Measurements from ENCODE around the gene PRKD1. TPM values are rescaled to one million over a fixed set of nuclear protein-coding genes. Genes with fewer than 3 reads are reported as not detected.
A peak's percentile ranks its signal among the peaks of the same experiment; 100 is the strongest.
"Not testable (repeated sequence)": the region's sequence is repeated elsewhere in the genome, so short reads cannot be mapped to it uniquely, and the experiment has no call there.

PRKD1 gene
- polyA plus RNA-seq, 10 donors, result 20.1 to 29.8 (median 21.5) TPM

DNA sequence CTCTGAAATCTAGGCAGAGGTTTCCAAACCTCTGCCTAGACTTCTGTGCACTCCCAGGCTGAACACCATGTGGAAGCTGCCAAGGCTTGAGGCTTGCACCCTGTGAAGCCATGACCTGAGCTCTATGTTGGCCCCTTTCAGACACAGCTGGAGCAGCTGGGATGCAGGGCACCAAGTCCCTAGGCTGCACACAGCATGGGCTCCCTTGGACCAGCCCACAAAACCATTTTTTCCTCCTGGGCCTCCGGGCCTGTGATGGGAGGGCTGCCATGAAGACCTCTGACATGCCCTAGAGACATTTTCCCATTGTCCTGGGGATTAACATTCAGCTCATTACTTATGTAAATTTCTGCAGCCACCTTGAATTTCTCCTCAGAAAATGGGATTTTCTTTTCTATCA, 88.0 kb downstream of the PRKD1 start:
- not testable (repeated sequence) for DNase-seq

DNA sequence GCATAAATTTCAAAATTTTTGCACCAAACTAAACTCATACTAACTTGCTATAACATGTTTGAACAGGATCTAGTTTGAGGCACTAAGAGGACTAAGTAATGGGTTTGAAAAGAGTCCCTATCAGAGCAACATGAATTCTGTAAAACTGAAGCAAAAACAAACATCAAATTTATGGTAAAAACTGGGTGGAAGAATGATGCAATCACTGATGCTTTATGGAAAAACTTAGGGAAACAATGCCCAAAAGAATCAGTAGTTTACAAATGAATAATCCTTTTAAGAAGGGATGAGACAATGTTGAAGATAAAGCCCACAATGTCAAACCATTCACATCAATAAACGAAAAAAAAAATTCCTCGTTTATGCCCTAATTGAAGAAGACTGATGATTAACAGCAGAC, 88.9 kb downstream of the PRKD1 start:
- DNase-seq, result no peak

DNA sequence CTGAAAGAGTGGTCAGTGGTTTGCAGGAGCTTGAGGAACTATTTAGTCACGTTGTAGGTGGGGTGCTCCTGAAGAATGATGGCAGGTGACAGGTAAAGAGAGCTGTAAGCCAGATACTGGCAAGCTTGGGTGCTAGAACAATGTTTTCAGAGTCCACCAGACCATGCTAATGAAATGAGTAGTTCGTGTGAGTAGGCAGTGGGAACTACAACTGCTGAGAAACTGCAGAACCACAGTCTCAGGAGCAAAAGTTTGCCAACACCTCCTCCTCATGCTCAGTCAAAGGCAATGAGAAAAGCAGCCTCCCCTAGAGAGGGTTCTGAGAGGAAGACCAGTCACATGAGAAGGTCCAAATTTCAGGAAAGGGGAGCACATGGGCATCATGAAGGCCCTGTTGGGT, 91.3 kb downstream of the PRKD1 start:
- no peak for DNase-seq

DNA sequence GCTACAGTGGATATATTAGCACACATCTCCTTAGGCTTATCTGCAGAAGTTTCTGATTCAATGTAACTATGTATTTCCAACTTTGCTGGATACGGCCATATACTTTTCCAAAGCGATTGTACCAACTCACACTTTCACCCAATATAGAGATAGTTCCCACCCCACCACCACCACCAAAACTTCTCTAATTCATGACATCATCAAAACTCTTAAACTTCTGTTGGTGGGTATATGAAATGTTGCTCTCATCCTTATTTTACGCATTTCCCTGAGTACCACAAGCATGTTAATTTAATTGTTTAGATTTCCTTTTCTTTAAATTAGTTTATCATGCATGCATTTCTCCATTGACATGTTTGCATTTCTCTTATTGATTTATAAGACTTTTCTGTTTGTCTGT, 95.6 kb downstream of the PRKD1 start:
- DNase-seq, result no peak

DNA sequence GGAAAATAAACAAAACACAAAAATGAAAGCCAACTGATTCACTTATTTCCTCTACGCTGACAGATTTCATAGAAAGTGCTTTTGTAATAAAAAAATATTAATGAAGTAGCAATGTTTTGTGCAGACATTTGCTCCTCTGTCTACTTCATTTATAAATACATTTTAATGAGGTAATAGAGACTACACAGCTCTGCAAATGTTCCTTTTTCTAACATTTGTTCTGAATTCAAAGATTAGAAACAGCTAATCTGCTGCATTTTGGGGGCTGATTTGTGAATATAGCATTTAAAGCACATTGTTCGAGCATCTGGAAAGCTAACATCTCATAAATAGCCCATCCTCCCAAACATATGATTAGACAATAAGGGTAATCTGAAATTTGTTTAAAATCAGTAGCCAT, 97.8 kb downstream of the PRKD1 start:
- DNase-seq, result no peak

DNA sequence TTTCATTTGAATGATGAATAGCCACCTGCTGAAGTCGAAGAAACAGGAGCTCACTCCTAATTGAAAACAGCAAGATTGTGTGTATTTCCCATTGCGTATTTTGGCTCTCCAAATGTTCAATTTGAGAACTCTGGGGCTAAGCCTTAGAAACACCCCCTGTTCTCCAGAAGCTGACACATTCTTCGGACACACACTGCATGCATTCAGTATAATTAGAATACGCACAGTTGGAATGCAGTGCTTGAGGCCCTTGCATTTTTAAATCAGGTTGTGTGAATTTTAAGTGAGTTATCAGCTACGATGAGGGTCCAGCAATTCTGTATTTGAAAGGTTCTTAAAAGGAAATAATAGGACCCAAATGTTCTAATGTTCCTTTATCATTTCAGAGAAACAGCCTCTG, 103.8 kb downstream of the PRKD1 start:
- no peak for DNase-seq

DNA sequence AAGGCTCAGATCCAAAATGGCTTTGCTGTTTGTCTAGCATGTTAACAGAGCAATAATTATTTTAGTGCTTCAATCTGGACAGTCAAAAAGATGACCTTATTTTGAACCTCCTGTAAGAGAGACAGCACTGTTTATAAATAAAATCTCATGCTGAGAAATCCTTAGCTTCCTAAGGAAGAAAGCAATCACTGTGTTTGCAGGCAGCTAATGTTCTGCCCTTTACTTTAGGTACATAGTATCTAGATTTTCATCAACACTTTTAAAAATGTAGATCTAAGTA, 105.3 kb downstream of the PRKD1 start:
- DNase-seq, result peak in 1 of 3 donors; percentile 64

DNA sequence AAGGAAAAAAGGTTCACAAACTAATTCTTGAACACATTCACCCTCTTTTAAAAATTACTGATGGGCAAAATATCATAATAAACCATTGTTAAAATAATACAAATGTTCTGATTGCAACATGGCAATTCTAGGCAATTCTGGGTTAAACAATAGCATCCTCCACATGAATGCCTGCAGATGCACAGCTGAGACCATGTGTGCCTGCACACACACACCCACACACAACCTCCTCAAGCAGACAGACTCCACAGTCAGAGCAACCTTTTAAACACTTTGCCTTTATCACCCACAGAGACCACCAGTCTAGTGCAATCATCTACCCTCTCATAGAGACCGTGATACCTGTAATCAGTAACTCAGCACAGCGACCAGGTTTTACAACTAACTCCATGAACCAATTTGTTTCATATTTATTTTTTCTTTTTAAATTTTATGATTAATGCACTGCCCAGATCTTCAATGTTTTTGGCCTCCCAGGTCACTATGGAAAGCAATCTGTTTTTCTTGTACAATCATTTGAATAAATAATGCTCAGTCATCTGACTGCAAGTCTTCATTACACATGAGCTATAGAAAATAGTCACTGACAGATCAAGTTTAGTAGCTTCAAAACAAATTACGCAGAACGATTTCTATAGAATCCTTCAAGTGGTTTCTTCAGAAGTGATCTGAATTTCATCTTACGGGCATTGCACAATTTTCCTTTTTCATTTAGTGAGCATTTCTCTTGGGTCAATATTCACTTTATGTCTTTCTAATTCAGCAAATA, 105.8 kb downstream of the PRKD1 start:
- no peak for DNase-seq

DNA sequence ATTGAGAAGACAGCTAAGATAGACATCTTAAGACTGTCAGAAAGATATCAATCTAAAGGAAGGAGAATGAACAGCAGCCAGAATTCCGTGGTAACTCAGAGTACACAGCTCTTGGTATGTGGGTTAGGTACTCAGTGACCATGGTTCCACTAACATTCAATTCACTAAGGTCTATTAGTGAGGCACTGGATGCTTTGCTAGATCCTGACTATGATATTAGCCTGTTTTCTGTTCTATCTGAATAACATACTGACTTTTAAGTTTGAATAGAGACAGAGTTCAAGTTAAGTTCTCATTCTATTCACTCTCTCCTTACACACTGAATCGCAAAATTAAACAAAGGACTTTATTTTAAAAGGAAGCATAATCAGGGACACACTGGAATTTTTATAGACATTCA, 106.4 kb downstream of the PRKD1 start:
- DNase-seq, result no peak

DNA sequence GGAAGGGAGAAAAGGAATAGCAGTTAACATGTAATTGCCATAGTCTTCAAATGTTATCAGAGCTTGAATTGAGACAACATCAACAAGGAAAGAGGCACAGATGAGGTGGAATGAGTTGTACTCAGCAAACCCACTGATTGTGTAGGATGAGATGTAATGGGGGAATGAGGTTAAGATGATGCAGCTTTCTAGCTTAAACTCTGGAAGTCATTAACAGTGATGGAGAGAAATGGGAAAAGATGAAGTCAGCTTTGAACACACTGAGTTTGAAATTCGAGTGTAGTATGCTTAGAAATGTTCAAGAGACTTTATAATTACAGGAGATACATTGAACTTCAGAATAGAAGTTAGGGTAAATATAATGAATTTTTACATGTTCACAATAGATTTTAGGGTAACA, 106.9 kb downstream of the PRKD1 start:
- DNase-seq, result no peak

DNA sequence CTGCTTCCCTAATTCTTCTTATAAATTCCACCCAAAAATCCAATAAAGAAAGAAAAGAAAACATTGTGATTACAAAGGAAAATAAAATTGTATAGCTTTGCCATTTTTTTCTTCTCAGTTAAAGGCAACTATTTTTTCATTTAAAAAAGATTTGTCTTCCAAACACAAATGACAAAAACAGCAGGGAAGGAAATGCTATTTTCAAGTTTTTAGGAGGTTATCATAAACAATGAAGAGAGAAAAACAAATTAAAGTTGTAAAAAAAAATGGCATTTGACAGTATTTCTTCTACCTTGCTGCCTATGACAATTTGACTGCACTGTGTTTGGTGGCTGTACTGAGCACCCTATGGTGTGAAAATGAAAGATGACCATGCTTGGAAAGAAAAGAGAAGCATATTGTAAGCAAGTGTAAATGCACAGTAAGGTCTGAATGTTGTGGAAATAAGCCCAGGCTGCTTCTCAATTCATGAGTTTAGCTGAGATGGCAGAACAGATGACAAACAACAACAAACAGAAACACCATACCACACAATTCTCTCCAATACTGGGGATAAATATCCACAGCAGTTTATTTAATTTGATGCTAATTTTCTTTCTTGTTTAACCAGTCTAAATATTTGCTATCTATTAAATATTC, 109.8 kb downstream of the PRKD1 start:
- no peak for DNase-seq

DNA sequence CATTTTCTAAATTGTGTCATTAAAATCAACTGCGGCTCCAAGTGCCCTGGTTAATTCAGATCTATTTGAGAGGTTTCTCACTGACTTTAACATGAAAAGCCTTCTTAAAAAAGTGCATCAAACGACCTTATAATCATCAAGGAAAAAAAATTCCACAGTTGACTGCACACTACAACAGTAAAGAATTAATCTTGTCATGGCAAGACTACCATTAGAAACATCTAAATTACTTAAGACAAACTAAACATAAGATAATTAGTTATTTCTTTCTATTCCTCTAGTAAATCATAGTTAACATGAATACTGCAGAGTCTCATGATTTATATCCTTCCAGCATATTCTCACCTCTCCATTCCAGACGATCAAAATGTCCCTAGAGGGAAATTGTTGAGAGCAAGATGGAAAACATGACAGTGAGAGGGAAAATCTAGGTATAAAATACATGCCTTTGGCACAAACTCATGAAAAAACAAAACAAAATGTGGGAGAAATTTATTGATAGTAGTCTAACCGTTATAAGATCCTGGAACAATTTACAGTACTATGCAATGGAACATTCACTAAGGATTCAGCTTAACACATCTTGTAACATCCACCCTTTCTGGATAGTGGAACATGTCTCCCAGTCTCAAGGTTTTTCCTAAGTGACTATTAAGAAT, 112.5 kb downstream of the PRKD1 start:
- peak in 2 of 3 donors; percentile 42 to 66 for DNase-seq

DNA sequence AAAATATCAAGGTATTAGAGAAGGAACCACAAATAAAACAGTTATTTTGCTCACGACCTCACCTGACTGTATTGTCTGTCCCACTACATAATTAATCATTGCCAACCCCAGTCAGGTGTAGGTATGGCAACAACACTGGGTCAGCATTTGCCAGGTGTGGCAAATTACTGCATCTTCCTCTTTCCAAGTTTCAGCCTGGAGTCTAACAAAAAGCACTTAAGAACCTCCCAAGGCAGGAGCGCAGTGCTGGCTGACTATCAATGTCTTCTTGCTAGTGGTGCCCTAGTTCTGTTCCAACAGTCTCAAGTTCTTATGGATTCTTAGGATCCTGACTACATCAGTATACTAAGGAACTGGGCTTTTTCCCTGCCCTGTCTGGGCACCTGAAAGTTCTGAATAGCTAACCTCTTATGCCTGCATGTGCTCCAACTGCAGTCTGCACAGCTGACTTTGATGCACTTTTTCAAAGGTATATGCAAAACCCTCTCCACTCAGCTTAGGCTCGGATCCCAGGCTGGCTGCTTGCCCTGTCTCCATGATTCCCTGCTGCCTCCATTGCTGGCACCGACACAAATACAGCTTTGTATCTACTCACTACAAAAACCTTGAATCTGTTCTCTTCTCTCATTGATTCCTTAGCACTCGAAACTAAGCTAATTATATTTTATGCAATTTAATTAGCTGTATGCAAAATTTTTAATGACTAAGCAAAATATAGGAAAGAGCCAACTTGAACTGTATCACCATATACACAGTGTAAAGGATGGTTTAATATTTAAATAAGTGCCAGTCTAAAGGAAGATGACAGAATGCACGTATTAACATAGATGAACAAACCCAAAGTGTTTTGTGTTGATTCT, 113.3 kb downstream of the PRKD1 start:
- DNase-seq, result peak in 2 of 3 donors; percentile 81 to 87

DNA sequence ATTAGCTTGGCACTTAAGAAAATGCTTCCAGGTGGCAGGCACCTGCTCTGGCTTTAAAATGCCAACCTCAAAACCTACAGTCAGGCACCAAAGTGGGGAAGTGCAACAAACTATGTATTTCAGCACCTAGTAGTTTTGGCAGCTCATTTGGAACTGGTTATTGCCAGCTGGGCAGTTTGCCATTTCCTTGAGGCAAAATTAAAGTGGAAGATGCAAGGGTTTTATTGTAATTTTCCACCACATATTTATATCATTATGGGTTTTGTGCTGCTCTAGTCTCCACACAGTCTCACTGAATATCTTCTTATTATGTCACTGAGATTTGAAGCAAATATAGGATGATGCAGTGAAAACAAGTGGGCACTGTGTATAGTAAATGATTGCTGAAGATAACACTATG, 117.0 kb downstream of the PRKD1 start:
- DNase-seq, result peak in 1 of 3 donors; percentile 42

DNA sequence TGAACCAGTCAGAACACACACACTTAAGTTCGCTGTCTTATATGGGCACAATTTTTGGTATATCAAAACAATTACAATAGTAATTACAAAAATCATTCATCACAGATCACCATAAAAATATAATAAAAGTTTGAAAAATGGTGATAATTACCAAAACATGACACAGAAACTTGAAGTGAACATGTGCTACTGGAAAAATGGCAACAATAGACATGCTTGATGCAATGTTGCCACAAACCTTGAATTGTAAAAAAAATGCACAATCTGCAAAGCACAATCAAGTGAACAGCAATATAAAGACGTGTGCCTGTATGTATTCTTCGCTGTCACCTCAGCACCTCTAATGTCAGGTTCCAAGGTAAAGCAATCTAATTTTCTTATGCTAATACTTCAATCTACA, 117.6 kb downstream of the PRKD1 start:
- DNase-seq, result no peak

DNA sequence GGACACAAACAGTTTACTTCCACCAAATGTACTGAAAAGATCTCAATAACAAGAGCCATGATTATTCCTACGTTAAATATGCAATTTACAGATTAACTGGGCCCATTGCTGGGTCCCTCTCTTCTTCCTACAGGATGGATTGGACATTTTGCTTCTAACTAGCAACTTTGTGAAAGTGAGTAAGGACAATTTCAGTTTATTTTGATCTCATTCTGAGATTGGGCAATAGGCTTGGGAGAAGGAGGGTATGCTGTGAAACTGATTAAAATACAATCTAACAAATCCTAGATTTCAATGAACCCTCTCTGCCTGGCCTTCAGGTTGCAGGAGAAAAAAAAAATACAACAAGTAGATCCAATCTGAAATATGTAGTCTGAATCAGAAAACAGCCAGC, 121.5 kb downstream of the PRKD1 start:
- DNase-seq, result no peak

DNA sequence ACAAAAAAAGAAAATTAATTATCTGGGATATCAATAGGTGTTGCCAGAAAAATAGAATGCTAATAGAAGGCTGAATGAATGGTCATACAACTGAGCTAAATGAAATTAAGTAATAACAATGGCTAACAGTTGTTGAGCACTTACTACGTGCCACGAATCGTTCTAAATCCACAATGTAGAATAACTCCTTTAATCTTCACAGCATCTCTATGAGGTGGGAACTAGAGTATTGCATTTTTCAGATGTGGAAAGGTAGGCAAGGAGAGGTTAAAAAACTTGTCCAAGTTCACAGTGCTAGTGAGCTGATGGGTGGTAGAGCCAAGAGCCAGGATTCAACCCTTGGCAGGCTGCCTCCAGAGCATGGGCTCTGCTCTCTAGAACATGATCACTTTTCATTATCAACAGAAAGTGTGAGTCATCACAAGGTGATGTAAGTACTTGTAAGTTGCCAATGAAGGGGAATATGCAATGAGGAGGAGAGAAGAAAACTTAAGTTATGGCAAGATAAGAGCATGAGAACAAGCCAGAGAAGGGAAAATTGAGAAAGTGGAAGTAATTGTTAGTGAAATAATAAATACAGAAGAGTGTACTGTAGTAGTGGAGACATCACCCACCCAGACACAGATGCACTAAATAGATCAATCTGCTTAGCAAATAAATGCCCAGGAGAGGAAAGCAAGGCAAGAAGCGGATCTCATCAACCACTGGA, 122.1 kb downstream of the PRKD1 start:
- DNase-seq, result peak; percentile 38 to 83 (median 54)

DNA sequence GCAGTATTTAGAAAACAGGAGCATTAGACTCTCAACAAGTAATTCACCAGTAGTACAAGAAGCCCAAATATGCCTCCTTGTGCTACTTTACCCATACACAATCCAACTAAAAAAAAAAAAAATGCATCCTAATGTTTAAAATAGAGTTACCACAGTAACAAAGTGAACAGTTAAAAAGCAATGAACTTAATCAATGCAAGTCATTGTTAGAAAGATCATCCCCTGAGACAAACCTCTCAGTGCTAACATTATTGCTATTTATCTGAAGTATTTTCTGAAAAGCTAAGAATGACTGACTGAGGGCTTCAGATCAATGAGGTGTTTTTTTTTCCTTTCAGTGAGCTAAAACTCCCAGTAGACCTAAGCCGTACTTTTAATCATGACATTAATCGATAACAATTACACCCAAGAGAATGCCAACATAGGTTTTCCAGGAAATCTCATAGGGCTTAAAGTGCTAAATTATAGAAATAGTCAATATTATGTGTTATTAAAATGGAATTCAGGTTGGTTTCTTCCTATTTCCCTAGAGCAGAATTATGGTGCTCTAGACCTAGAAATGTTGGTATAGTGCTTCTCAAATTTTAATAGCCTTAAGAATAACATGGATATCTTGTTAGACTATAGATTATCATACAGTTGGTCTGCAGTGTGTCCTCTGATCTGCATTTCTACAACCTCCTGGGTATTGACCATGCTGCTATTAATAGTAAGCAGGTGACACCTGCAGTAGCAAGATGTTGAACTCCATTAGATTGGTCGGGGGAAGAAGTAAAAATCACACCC, 123.0 kb downstream of the PRKD1 start:
- DNase-seq, result no peak

DNA sequence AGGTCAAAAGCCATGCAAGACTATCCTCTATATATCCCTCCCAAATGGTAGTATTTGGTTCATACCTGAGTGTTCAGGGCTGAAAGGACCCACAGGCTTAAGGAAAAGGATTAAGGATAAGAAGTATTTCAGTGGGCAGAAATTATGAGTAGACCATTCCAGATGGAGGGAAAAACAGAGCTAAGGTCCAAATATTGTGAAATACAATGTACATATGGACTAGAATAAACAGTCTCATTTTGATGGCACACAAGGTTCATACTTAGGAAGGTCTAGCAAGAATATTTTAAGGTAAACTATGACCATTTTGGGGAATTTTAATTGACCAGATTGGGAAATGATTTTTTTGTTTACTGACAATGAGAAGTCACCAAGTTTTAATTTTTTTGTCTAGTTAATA, 124.6 kb downstream of the PRKD1 start:
- no peak for DNase-seq

DNA sequence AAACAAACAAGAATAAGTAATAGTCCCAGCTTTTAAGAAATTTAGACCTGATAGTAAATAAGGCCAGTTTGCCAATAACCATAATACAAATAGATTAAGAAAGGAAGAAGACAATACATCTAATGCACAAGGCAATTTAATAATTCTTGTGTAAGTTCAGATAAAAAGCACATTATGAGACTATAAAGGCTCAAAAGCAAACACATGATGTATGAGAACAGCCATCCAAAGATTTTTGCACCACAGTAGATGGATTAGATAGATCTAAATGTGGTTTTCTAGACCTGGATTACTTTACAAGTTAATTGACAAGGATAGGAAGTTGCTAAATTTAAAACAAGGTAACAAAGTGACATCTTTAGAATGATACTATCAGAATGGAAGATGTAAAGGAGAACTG, 125.4 kb downstream of the PRKD1 start:
- no peak for DNase-seq

DNA sequence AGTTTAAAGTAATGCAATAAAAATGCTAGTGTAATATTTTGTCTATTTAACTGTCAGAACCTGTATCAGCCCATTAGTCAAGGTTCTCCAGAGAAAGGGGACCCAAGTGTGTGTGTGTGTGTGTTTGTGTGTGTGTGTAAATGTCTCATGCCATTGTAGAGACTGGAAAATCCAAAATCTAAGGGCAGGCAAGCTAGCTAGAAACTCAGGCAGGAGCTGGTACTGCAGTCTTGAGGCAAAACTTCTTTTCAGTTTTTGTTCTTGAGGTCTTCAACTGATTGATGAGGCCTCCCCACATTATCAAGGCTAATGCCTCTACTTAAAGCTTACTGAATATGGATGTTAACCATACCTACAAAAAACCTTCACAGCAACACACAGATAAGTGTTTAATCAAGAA, 126.7 kb downstream of the PRKD1 start:
- DNase-seq, result no peak

Measured in muscle of back (tissue), 11 donors.